ENCODE results near the gene AKR1A1. TPM values are rescaled to one million over a fixed set of nuclear protein-coding genes. Genes with fewer than 3 reads are reported as not detected.
A peak's percentile ranks its signal among the peaks of the same experiment; 100 is the strongest.
"Not testable (repeated sequence)": the region's sequence is repeated elsewhere in the genome, so short reads cannot be mapped to it uniquely, and the experiment has no call there.

AKR1A1 gene
- total and polyA plus RNA-seq, 2 donors (not counting 3 experiments of a cell fraction or from before 2014, with no cell fraction given) = 172 to 227 TPM

- dilution Hi-C loops (cut with MboI; ENCODE audit: extremely low pct_ligation_motif_present, low sequenced_read_pairs) = no loop called here
- no peak overlapping the region for H3K27ac ChIP-seq (ENCODE audit: insufficient read depth, low read depth, low read length)
- H3K4me2 ChIP-seq (ENCODE audit: insufficient read depth, low read length) = no peak overlapping the region
- no peaks in the 10 kb centered on the region for H3K27me3 ChIP-seq (ENCODE audit: control insufficient read depth in 2 of 2, insufficient read depth in 2 of 2, low read length in 2 of 2)
- H3K4me3 ChIP-seq (replicated peaks in 1 of 3; ENCODE audit: insufficient read depth in 1 of 3, low read depth in 1 of 3, low read length in 3 of 3) = no peak overlapping the region
- FAIRE-seq (no peak), DNase-seq (ENCODE audit: low read depth, low spot score) (no peak)
- intact Hi-C loops (cut with micrococcal nuclease) = no loop called here
- H3K79me2 ChIP-seq (ENCODE audit: control insufficient read depth, insufficient read depth, low read length) = peaks cover 58% of the 10 kb centered on the region
- H2AFZ ChIP-seq (ENCODE audit: low read depth, low read length) = no peak overlapping the region
- no peaks in the 10 kb centered on the region for H3K9me3 ChIP-seq (replicated peaks; ENCODE audit: control insufficient read depth, insufficient read depth, low read length)
- no peak for TF ChIP-seq CTCF (IDR thresholded peaks at IDR 0.05; ENCODE audit: extremely low read depth in 1 of 2, insufficient read depth in 1 of 2, low read depth in 1 of 2, low read length in 2 of 2)
- no peak for TF ChIP-seq FOS (IDR thresholded peaks at IDR 0.05; ENCODE audit: borderline replicate concordance, insufficient read depth, low read length)
- no peak for TF ChIP-seq MYC (IDR thresholded peaks at IDR 0.05; ENCODE audit: low read depth, low read length)
- TF ChIP-seq JUN (IDR thresholded peaks at IDR 0.05; ENCODE audit: borderline replicate concordance, insufficient read depth, insufficient read length, low read depth) = no peak
- TF ChIP-seq EZH2 (IDR thresholded peaks at IDR 0.05; ENCODE audit: borderline replicate concordance, low read depth, low read length, severe bottlenecking) = no peak
- no peak for TF ChIP-seq POLR2A (IDR thresholded peaks at IDR 0.05; ENCODE audit: low read depth, low read length)
- TF ChIP-seq MAX (IDR thresholded peaks at IDR 0.05; ENCODE audit: insufficient read depth, insufficient read length) = no peak
- TF ChIP-seq GATA2 (IDR thresholded peaks at IDR 0.05; ENCODE audit: insufficient read depth, insufficient read length, low read depth, low read length) = no peak
- no peak for TF ChIP-seq POLR2AphosphoS5 (IDR thresholded peaks at IDR 0.05; ENCODE audit: insufficient read depth, low read depth, low read length)
- H4K20me1 ChIP-seq (replicated peaks; ENCODE audit: control insufficient read depth, extremely low read depth, insufficient read depth, low read length) = no peaks in the 10 kb centered on the region
- H3K36me3 ChIP-seq (ENCODE audit: control insufficient read depth in 2 of 2, extremely low read depth in 1 of 2, insufficient read depth in 2 of 2, low read length in 2 of 2) = peaks cover 32 to 35% of the 10 kb centered on the region in 2 experiments
- H3K9me1 ChIP-seq (replicated peaks; ENCODE audit: control insufficient read depth, extremely low read depth, insufficient read depth, low read length) = no peaks in the 10 kb centered on the region
- no TSS peak for BruUV-seq (replicated peaks)
- peaks cover 12% of the 10 kb centered on the region for H3K4me1 ChIP-seq (ENCODE audit: control insufficient read depth, extremely low read depth, insufficient read depth, low read length)
- ChIA-PET CTCF (interaction anchor here (1.6 to 4.2 kb wide), 3 partner anchors 35 to 502 kb away, joined by 3 to 25 read pairs (median 5); partner anchors contain the start of gene AKR1A1), POLR2A (no interaction called here)
- H3K9ac ChIP-seq (replicated peaks; ENCODE audit: extremely low read depth, insufficient read depth, low read length) = no peak overlapping the region
Measured at GRCh38 chr1:45516465-45516864, 34.2 kb upstream of the AKR1A1 start.

- FAIRE-seq; H3K27me3 ChIP-seq (ENCODE audit: control insufficient read depth in 2 of 2, insufficient read depth in 2 of 2, low read length in 2 of 2); intact Hi-C loops (cut with micrococcal nuclease); H3K9me3 ChIP-seq (replicated peaks; ENCODE audit: control insufficient read depth, insufficient read depth, low read length); DNase-seq (ENCODE audit: low read depth, low spot score); BruUV-seq (replicated peaks); H2AFZ ChIP-seq (ENCODE audit: low read depth, low read length); H3K4me3 ChIP-seq (replicated peaks in 1 of 3; ENCODE audit: insufficient read depth in 1 of 3, low read depth in 1 of 3, low read length in 3 of 3); H3K27ac ChIP-seq (ENCODE audit: insufficient read depth, low read depth, low read length); H3K9ac ChIP-seq (replicated peaks; ENCODE audit: extremely low read depth, insufficient read depth, low read length); dilution Hi-C loops (cut with MboI; ENCODE audit: extremely low pct_ligation_motif_present, low sequenced_read_pairs); H4K20me1 ChIP-seq (replicated peaks; ENCODE audit: control insufficient read depth, extremely low read depth, insufficient read depth, low read length); H3K9me1 ChIP-seq (replicated peaks; ENCODE audit: control insufficient read depth, extremely low read depth, insufficient read depth, low read length): not testable (repeated sequence)
- H3K4me1 ChIP-seq (ENCODE audit: control insufficient read depth, extremely low read depth, insufficient read depth, low read length) = peaks cover 19% of the 10 kb centered on the region
- H3K36me3 ChIP-seq (ENCODE audit: control insufficient read depth in 2 of 2, extremely low read depth in 1 of 2, insufficient read depth in 2 of 2, low read length in 2 of 2) = peaks cover 28 to 29% of the 10 kb centered on the region in 2 experiments
- peak overlapping the region; percentile 65 for H3K4me2 ChIP-seq (ENCODE audit: insufficient read depth, low read length)
- POLR2A ChIA-PET = interaction anchor here (0.6 to 5.1 kb wide), 6 partner anchors 27 to 597 kb away, joined by 3 to 83 read pairs (median 4); partner anchors contain the start of genes AKR1A1, MUTYH and TOE1
- H3K79me2 ChIP-seq (ENCODE audit: control insufficient read depth, insufficient read depth, low read length) = peaks cover 60% of the 10 kb centered on the region
- CTCF ChIA-PET = interaction anchor here (1.1 to 4.2 kb wide), 5 partner anchors 8 to 54 kb away, joined by 3 to 25 read pairs (median 5); partner anchors contain the start of gene AKR1A1
Measured at GRCh38 chr1:45518366-45518765, 32.3 kb upstream of the AKR1A1 start.

All from endothelial cell of umbilical vein (primary cell).